ENCODE results near the gene FTO. TPM values are rescaled to one million over a fixed set of nuclear protein-coding genes. Genes with fewer than 3 reads are reported as not detected.
"Not testable (repeated sequence)": the region's sequence is repeated elsewhere in the genome, so short reads cannot be mapped to it uniquely, and the experiment has no call there.

FTO gene
- total RNA-seq, 1 donor from 2014 or later: 62.6 TPM

DNA sequence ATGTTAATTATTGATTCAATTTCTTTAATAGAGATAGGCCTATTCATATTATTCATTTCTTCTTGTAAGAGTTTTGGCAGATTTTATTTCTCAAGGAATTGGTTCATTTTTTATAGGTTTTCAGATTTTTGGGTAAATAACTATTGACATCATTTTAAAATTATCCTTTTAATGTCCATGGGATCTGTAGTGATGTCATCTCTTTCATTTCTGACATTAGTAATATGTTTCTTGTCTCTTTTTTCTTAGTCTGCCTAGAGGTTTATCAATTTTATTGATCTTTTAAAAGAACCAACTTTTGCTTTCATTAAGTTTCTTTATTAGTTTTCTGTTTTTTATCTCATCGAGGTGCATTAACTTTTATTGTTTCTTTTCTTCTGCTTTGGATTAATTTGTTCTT is 162.6 kb downstream of the FTO start:
- DNase-seq: no peak

DNA sequence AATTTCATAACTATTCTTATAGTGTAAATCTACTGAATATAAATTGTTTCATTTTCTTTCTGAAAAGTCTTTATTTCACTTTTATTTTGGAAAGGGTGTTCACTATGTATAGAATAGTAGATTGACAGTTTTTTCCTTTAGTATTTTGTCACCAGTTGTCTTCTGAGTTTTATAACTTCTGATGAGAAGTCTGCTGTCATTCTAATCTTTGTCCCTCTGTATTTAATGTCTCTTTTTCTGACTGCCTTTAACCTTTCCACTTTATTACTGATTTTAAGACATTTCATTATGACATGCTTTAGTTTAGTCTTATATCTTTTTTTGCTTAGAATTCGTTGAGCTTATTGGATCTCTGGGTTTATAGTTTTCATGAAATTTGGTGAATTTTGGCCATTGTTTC is 166.9 kb downstream of the FTO start:
- no peak for DNase-seq

DNA sequence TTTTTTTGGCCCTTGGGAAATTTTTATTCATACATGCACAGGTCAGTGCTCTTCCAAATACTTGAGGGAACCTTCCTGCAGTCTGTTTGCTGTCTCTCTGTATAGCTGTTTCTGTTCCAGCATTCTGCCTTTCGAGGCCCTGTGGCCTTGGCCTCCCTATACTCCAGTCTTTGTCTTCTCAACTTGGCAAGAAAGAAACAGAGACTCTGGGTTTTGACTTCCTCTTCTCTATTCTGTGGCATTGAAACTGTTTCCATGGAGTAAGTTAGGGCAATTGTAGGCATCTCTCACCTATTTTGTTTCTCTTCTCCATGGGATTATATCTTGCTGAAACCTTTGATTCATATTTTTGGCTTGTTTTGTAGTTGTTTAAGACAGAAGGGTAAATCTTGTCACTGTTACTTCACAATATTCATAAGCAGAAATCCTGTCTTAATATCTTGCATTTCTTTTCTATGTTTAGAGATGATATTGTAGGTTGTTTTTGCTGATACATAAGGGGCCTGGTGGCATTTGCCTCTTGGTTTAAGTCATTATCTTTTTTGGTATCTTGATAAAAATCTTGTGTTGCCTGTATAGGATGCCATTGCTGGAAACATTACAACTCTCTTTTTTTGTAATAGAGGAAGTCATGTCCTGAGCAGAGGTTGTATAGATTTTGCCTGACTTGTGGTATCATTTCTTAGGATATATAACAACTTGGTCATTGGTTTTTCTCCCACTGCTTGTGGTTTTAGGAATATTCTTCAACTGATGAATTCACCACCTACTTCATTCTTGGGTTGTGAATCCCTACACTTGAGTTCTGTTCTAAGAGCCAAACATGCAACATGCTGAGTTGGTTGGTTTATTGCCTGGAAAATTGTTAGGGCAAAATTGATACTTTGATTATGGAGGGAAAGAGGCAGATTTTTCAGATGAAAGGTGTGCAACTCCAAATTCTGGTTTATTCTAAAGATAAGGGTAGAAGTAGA is 168.6 kb downstream of the FTO start:
- no peak for DNase-seq

DNA sequence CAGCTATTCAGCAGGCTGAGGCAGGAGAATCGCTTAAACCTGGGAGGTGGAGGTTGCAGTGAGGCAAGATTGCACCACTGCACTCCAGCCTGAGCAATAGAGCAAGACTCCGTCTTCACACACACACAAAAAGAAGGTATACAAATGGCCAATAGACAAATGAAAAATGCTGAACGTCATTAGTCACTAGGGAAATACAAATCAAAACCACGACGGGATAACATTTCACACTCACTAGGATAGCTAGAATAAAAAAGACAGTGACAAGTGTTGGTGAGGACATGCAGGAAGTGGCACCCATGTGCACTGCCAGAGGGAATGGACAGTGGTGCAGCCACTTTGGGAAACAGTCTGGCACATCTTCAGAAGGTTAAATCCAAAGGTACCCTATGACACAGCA is 172.9 kb downstream of the FTO start:
- DNase-seq: no peak

DNA sequence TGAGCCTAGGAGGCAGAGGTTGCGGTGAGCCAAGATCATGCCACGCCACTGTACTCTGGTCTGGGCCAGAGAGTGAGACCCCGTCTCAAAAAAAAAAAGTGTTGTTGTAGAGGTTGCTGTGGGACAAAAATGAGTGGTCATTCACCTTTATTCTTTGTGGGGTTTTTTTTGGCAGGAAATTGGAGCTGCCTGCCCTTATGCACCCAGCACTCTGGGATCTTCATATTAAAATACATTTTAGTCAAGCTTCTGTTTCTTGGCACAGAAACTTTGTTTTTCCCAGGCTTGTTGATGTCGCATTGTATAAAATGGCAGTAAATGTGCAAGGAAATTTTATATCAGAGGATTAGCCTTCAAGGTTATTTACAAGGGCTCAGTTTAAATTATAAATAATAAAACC is 174.3 kb downstream of the FTO start:
- no peak for DNase-seq

DNA sequence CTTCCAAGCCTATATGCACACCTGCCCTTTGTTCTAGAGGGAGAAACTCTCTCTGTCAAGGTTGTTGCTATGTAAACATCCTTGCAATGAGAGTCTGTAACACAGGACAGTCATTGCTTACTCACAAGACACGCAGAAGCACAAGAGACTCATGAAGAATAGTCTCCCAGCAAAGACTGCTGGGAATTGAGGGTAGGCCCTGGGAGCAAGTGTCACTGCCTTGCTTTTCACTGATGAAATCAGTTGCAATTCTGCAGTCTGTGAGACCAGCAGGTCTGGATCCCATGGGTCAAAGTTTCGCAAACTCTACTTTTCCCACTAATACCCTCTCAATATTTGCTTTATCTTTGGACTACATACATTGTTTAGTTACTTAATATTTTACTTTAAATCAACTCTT is 177.4 kb downstream of the FTO start:
- DNase-seq: no peak

DNA sequence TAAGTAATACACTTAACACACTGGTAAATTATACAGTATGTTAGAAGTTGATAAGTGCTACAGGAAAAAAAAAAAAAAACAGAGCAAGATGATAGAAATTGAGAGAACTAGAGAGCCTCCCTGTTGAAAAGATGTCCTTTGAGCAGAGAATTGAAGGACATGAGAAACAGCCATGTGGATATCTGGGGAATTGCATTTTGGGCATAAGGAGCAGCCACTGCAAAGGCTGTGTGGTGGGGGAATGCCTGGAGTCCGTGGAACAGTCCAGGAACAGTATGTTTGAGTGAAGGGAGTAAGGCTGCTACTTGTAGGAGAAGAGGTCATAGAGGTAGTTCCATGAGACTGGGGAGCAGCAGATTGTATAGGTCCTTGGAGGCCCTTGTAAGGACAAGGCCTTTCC is 178.4 kb downstream of the FTO start:
- DNase-seq: no peak

DNA sequence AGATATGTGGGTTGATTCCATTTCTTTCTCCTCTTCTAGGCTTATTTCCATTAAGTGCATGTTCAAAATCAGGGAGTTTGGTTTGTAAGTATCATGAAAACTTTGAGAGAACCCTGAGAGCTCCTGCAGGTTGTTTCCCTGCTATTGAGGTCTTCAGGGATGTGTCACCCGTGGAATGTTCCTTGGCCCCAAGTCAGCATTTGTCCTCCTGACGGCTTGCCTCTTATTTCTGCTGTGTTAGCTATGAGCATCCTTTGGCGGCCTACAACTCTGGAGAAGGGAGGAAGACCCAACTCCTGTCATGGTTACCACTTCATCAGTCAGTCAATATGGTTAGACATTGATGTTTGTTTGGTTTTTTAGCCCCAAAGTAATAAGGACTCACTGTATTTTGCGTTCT is 180.8 kb downstream of the FTO start:
- DNase-seq: no peak

DNA sequence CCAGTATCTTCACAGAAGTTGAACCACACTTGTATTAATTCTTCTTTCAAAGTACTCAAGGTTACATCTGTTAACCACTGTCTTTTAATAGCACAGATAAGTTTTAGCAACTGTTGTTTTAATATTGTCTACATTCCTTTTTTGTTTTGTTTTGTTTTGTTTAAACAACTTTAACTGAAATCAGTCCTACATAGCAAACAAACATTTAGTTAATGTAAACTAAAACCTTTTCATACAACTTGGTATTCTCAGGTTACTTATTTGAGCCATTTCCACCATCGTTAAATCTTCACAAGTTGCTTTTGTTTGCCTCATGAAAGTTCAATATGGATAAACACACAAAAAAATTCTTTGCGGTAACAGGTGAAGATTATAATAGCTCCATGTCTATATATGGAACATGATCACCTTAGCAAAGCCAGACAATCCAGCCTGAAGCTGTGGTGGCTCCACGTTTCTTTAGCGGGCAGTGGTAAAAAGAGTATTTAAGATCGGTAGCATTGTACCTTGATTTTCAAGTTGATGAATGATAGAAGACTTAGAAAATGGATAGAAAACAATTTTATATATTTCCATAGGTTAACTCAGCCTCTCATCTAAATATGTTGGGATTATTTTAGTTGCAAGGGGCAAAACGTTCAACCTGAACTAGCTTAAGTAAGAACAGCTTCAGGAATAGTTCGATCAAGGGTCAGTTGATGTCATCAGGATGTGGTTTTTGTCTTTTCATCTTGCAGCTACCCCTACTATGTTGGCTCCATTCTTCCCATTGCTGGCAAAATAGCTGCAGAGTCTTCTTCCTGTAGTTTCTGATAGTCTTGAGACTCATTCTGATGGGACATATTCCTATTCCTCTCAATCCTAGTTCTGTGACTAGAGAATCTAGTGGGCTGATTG is 182.8 kb downstream of the FTO start:
- no peak for DNase-seq

DNA sequence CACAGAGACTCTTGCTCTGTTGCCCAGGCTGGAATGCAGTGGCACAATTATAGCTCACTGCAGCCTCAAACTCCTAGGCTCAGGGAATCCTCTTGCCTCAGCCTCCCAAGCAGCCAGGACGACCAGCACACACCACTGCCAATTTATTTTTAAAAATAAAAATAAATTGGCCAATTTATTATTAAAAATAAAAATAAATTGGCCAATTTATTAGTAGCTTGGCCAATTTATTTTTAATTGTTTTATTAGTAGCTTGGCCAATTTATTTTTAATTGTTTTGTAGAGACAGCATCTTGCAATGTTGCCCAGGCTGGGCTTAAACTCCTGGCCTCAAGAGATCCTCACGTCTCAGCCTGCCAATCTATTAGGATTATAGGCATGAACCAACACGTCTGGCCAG is 184.3 kb downstream of the FTO start:
- no peak for DNase-seq

DNA sequence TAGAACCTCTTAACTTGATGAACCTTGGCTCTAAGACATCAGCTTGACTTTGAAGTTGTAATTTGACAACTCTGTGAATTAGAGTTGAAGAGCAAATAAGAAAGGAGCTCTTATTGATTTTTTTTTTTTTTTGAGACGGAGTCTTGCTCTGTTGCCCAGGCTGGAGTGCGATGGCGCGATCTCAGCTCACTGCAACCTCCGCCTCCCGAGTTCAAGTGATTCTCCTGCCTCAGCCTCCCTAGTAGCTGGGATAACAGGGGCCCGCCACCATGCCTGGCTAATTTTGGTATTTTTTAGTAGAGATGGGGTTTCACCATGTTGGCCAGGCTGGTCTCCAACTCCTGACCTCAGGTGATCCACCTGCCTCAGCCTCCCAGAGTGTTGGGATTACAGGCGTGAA is 186.9 kb downstream of the FTO start:
- not testable (repeated sequence) for DNase-seq

DNA sequence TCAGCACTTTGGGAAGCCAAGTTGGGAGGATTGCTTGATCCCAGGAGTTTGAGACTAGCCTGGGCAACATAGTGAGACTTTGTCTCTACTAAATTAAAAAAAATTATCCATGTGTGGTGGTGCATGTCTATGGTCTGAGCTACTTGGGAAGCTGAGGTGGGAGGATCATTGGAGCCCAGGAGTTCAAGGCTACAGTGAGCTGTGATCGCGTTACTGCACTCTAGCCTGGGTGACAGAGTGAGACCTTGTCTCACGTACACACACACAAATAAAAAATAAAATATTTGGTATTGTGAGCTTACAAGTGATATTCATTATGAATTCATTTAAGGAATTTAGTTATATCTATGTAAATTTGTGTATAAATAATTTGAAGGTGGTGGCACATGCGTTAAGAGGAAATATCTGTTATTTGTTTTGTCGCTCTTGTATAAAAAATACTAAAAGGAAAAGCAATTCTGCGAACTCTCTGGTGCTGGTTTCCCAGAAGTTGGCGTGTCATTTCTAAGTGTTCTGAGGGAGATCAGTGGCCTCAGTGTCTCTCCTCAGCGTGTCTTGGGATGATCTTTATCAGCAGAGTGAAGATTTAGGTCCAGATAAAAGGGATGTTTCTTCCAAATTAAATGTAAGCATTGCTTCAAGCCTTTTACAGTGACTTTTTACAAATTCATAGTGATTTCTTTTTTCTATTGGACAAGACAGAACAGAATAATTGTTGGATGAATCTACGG is 187.6 kb downstream of the FTO start:
- no peak for DNase-seq

DNA sequence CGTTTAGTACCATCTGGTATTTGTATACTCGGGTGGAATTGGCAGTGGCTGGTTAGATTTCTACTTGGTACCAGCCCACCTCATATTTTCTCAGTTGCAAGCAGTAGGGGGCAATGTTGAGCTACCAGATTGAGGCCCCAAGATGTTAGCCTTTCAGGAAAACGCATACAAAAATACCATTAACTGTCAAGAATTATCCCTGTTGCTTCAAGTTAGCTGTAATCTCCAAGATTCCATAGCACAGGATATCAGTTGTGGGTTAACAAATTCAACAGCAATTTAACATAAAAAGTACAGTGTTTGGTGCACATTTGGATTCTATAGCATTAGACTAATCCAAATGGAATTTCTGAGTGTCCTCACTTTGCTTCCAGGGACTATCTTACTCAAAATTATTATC is 188.2 kb downstream of the FTO start:
- DNase-seq: peak; percentile 86

DNA sequence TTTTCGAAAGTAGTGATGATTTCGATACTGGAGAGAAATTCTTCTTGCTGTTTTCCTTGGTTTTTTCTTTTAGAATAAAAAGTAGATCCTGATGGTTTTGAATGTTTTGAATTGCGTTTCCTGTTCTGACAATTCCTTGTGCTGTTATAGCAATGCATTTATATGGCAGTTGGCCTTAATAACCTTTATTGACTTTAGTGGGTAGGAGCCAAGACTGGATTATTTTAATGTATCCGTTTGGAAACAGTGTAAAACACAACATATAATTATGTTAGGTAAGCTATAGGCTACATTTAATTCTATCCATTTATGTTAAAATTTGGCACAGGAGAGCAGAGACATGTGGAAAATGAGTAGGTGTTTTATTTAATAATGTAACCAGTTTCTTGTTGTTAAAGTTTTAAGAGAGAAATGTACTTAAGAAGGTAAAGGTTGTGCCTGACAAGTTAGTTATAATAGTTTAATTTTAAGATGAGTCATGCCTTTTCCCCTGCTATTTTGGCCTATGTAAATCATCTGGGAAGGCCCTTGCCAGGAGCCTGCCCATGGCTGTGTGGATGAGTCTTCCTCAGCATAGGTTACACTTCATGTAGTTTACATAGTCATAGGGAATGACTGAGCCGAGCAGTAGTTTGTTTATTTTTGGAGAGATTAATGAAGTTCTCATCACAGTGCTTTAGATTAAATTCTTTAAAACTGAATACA is 189.9 kb downstream of the FTO start:
- peak; percentile 63 for DNase-seq

DNA sequence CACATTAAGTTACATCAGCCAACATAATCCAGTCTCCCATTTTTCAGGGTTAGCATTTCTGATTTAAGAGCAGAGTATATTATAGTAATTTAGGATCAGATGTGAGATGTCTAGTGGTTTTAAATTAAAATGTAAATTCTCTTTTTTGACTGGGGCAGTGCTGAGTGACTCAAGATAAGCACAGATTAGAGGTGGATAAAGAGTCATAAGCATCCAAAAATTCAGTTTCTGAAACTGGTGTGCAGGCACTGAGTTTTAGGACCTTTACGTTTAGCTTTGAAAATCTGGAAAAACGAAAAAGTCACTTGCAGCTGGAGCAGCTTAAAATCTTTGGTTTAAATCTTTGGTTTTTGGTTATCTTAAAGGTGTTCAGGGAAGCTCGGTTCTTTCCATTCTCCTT is 190.7 kb downstream of the FTO start:
- DNase-seq: no peak

DNA sequence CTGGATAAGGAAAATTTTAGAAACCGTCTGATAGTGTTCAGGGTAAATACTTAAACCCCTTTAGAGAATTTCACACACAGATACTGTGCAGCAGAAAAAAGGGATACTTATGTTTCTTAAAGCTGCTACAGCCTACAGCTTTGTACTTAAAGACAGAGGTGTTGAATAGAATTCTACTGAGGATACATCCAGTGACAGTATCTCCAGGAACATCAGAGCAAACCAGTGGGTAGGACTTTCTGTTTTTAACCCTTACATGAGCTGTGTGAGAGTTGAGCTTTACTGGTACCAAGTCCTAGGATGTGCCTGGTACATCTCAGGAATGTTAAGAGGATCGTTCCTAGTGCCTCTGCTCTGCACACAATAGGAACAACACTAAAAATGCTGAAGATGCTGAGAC is 191.5 kb downstream of the FTO start:
- DNase-seq: no peak

DNA sequence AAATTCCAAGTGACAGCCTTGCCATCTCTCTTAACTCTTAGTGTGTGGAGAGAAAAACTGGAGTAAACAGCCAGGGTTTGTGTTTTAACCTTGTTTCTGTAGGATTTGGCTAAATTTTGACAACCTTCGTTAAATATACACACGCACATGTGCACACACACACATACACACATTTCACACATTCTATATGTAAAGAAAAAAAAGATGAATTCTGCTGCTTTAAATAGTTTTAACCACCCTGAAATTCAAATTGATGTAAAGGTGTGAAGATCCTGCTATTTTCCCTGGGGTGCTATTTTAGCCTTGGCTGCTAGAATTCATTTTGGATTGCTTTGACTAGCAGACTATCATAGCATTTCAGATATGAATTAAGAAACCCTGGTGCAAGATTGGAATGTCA is 191.9 kb downstream of the FTO start:
- no peak for DNase-seq

DNA sequence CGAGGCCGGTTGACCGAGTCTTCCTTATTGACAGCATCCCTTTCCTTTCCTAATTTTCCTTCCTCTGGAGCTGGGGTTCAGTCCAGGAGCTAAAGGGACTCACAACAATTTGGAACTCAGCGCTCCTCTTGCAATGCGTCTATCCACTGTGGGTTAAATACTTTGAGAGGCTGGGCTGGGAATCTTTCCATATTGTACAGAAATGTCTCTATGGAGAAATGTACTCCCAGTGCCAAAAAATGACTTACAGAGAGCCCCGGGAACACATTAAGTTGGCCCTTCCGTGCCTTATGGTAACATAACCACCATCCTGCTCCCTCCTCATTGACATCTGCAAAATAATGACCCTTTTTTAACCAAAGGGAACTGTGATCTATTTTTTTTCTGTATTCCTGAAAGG is 192.8 kb downstream of the FTO start:
- DNase-seq: no peak

DNA sequence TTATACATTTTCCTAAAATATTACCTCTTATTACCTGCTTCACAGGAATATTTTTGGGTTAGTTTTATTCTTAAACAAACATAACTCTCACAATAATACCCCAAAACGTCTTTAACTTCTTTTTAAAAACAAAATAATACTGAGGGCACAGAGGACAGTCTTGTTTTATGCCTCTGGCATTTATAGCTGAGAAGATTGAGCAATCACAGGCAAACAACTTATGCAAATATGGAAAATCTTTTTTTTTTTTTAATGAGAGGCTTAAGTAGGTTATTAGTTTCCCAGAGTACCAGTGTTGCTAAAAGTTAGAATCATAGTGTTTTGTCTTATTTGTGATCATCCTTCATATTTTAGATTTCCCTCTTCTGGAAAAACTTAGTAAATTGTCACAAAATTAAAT is 195.0 kb downstream of the FTO start:
- no peak for DNase-seq

DNA sequence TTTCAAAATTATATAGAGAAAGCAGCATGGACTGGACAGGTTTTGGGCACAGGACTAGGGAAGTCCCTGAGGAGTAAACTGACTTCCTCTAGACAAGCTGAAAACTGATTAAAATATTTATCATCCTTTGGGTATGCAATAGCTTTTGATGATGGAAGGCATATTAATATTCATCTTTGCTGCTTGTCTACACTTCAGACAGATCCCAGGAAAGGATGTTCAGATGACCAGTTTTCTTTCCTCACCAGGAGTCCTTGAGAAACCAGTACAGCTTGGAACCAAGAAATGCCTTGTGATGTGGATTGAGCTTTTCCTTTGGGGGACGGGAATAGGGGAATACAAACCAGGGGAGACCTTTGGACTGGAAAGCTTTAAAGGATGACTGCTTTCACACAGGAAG is 195.5 kb downstream of the FTO start:
- no peak for DNase-seq

DNA sequence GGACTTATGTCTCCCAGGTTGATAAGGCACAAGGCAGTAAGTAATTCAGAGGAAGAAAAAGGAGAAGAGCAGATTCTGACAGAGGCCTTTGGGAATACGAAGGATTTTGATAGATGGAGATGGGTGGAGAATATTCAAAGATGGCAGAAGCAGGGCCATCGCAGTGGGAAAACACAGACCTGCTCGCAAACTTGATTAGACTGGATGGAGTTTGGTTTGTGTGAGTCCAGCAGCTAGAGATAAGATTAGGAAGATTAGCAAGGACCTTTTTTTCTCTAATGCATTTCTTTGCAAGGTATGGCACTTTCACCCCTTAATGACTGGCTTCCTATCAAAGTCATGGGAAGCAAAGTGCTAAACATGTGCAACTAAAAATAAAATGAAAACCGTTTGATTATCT is 196.7 kb downstream of the FTO start:
- DNase-seq: no peak

DNA sequence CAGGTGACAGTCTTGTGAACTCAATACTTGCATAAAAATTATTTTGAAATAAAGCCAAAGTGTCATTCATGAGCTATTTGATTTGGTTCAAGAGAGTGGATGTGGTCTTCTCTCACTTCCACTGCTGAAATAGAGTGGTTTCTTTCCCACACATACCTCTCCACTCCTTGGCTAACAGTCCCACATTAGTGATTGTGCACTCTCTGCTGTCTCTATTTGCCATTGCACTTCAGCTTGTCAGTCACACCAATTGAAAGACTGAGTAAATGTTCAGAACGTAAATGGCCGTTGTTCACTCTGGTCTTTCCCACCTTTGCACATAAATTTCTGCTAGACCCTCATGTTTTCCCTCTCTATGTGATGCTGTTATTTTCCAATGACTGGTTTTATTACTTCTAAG is 197.5 kb downstream of the FTO start:
- no peak for DNase-seq
